GM18519 (cell line): ENCODE results near the gene PAOX.
A peak's percentile ranks its signal among the peaks of the same experiment; 100 is the strongest.
"Not testable (repeated sequence)": the region's sequence is repeated elsewhere in the genome, so short reads cannot be mapped to it uniquely, and the experiment has no call there.

ENCODE experiments used
- ATAC-seq: cut with Tn5 transposase; IDR thresholded peaks from one replicate; pipeline ENCODE4 v1.9.1; 2021; ENCODE audit warnings: mild to moderate bottlenecking, moderate library complexity; ENCODE audit not compliant: unreplicated experiment, low FRiP score

PAOX gene

DNA sequence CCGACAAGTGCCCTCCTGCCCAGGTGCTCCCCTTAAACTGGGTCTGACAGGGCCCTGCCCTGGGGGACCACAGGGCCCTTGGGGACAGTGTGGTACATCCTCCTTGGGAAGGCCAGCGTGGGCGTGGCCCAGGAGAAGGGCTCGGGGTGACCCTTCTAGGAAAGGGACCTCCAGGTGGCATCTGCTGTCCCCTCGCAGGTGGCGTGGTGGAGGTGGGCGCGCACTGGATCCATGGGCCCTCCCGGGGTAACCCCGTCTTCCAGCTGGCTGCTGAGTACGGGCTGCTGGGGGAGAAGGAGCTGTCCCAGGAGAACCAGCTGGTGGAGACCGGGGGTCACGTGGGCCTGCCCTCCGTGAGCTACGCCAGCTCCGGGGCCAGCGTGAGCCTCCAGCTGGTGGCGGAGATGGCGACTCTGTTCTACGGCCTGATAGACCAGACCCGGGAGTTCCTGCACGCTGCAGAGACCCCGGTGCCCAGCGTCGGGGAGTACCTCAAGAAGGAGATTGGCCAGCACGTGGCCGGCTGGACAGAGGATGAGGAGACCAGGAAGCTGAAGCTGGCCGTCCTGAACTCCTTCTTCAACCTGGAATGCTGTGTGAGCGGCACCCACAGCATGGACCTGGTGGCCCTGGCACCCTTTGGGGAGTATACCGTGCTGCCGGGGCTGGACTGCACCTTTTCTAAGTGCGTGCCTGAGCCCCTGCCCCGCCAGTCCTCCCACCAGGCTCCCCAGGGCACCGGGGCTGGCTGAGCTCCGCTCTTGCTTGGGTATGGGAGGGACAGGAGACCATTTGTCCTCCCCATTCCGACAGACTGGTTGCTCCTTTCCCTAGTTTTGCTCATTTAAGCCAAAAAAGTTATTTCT, 972 bp downstream of the PAOX start:
- no peak for ATAC-seq

DNA sequence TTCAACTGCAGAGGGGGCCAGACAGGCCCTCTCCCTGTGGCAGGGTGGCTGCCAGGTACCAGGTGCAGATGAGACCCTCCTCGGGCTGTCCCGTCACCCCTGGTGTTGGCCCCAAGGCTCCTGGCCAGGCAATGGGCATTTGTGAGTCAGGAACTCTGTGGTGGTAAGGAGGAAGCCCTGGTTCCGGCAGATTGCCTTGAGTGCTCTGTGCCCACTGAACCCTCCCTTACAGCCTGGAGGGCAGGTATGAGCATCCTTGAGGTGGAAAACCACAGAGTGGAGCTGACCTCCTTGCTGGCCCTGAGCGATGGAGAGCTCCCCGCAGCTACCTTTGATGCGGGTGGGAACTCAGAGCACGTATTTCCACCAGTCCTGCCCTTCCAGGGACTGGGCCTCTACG, 2.0 kb downstream of the PAOX start:
- no peak for ATAC-seq

DNA sequence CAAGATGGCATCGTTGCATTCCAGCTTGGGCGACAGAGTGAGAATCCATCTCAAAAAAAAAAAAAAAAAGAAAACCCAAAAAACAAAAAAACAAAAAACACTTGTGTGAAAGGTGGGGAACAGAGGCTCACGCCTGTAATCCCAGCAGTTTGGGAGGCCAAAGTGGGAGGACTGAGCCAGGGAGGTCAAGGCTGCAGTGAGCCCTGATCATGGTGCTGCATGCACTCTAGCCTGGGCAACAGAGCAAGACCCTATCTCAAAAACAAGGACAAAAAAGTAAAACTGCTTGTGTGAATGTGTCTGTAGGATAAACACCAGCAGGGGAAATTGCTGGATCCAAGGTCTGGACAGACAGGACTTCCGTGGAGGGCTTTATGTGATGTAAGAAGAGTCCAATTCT, 4.5 kb downstream of the PAOX start:
- ATAC-seq: no peak

DNA sequence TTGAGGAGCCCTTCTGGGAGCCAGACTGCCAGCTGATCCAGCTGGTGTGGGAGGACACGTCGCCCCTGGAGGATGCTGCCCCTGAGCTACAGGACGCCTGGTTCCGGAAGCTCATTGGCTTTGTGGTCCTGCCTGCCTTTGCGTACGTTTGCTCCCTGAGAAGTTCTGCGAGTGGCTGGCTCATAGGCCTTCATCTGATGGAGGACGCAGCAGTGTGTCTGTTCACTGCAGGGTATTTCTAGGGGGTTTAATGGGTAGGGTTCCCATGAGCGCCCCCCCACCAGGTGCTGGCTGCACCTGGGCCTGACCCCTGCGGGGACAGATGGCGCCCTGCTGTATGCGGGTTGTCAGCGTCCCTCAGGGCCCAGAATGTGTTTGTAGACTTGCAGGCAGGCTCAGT, 5.0 kb downstream of the PAOX start:
- no peak for ATAC-seq

DNA sequence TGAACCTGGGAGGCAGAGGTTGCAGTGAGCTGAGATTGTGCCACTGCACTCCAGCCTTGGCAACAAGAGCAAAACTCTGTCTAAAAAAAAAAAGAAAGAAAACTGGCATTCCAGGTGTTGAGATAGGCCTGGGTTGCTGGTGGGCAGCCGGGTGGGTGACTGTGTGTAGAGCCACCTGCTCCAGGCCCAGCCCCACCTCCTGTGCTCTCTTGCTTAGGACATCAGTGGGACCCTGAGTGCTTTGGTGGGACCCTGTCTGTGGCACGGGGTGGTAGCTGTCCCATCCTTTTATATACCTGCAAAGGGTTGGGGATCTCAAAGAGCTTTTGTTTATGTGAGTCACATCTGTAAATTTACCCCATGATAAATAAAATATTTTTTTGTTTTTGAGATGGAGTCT, 6.2 kb downstream of the PAOX start:
- no peak for ATAC-seq

DNA sequence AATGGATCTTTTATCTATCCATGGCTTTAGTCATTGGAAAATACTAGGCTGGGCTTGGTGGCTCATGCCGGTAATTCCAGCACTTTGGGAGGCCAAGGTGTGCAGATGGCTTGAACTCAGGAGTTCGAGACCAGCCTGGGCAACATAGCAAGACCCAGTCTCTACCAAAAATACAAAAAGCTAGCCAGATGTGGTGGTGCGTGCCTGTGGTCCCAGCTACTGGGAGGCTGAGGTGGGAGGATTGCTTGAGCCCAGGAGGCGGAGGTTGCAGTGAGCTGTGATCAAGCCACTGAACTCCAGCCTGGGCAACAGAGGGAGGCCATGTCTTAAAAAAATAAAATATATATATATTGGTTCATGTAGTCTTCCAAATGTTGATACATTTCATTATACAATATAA, 7.9 kb downstream of the PAOX start:
- ATAC-seq: not testable (repeated sequence)

DNA sequence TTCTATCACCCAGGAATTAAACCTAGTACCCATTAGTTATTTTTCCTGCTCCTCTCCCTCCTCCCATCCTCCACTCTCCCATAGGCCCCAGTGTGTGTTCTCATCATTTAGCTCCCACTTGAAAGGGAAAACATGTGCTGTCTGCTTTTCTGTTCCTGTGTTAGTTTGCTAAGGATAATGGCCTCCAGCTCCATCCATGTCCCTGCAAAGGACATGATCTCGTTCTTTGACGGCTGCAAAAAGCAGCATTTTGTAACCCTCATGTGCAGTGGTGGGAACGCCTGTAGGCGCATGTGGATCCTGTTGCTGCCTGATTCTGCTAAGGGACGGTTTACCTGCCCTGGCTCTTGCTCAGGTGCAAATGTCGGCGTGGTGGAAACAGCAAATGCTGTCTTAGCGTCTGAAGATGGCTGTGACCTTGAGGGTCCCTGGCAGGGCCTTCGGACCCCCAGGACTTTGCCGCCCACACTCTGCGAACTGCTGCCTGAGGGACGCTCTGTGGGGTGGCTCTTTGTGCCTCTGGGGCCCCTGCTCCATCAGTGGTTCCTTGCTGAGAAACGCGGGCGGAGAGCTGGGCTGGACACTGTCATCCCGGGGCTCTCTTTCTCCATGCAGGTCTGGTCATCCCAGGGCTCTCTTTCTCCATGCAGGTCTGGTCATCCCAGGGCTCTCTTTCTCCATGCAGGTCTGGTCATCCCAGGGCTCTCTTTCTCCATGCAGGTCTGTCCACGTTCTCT, 9.3 kb downstream of the PAOX start:
- no peak for ATAC-seq

DNA sequence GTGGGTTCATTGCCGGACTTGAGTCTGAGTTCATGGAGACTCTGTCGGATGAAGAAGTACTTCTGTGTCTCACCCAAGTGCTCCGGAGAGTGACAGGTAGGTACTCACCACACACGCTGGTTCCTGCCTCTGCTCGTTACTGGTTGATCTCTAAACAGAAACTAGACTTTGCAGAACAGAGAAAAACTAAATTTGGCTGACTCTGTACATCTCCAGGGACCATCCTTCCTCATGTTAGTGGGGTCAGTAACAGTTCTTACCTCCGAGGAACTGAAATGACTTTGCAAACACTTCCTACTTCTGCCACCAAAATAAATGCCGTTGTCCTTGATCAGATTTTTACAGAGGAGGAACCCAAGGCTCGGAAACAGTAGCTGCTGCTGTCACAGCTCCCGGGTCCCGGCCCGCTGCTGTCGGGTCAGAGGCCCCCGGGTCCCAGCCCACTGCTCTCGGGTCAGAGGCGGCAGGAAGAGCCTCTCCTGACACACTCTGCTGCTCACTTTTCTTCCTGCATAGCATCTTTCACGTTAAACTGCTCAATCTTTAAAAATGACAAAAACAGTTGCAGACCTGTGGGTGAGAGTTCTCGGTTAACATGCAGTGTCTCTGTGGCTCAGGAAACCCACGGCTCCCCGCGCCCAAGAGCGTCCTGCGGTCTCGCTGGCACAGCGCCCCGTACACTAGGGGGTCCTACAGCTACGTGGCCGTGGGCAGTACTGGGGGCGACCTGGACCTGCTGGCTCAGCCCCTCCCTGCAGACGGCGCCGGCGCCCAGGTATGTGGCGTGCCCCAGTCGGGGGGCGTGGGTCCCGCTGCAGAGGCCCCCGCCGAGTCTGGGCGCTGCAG, 10.1 kb downstream of the PAOX start:
- peak; percentile 80 for ATAC-seq

DNA sequence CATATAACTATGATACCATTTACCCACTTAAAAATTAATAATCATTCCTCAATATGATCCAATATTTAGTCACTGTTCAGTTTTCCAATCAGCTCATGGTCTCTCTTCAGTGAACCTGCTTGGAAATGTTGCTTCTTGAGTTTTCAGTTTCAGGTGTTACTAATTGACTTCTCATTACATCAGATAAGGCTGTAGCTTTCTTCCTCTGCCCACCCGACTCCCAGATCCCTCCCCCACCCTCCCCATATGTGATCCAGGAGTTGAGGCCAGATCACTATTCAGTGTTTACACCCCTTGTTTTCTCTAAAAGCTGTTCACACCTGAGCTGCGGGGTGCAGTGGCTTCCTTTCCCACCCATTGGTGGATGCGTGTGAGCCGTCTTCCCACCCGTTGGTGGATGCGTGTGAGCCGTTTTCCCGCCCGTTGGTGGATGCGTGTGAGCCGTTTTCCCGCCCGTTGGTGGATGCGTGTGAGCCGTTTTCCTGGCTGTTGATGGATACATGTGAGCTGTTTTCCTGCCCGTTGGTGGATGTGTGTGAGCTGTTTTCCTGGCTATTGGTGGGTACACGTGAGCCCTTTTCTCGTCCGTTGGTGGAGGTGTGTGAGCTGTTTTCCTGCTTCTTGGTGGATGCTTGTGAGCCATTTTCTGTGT, 11.7 kb downstream of the PAOX start:
- no peak for ATAC-seq

DNA sequence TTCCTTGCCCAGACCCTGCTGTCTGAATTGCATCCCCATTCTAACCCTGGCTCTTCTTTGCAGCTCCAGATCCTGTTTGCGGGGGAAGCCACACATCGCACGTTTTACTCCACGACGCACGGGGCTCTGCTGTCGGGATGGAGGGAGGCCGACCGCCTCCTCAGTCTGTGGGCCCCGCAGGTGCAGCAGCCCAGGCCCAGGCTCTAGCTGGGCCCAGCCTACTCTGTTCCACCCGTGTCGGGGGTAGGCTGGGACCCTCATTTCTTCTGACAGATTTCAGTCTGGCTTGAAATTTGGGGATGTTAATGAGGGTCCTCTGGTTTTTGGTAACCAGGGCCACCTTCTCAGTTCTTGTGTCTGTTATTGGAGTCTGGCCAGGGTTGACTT, 12.2 kb downstream of the PAOX start:
- no peak for ATAC-seq

DNA sequence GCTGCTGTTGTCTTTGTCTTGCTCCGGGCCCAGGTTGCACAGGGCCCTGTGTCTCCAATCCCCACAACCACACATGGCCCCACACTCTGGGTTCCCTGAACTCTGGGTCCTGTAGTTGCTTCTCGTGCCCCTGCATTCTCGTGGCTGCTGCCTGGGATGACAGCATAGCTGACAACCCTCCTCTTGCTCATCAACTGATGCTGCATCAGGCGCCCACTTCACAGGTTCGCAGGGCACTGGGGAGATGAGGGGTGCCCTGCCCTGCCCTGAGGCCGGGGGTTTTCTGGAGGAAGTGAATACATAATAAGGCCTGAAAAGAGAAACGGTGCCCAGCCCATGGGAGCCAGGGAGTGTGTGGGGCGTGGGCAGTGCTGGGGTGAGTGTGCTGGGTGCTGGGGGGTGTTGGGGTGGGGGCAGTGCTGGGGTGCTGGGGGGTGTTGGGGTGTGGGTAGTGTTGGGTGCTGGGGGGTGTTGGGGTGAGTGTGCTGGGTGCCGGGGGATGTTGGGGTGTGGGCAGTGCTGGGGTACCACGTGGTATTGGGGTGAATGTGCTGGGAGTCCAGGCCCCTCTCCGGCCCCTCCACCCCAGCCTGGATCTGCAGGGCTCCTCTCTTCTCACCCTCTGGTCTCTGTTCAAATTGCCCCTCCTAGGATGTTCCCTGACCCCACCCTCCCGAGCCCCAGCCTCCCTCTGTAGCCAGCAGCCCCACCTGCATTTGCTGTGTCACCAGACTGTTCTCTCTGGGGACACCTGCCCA, 12.9 kb downstream of the PAOX start:
- no peak for ATAC-seq

DNA sequence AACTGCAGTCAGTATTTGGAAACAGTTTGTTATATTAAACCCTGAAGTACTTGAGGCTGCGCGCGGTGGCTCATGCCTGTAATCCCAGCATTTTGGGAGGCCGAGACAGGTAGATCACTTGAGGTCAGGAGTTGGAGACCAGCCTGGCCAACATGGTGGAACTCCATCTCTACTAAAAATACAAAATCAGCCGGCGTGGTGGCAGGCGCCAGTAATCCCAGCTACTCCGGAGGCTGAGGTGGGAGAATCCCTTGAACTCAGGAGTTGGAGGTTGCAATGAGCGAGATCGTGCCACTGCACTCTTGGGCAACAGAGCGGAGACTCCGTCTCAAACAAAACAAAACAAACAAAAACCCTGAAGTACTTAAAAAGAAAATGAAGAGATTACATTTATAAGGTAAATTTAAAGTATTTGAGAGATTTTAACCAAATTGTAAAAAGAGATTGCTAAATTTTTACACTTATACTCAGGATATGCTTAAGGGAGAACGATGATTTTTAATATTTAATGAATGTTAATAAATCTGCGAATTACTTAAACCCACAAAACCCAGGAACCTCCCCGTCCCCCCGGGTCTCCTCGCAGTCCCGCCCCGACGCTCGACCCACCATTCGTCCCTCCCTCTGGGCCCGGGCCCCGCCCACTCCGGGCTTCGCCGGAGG, 14.5 kb downstream of the PAOX start:
- ATAC-seq: no peak

DNA sequence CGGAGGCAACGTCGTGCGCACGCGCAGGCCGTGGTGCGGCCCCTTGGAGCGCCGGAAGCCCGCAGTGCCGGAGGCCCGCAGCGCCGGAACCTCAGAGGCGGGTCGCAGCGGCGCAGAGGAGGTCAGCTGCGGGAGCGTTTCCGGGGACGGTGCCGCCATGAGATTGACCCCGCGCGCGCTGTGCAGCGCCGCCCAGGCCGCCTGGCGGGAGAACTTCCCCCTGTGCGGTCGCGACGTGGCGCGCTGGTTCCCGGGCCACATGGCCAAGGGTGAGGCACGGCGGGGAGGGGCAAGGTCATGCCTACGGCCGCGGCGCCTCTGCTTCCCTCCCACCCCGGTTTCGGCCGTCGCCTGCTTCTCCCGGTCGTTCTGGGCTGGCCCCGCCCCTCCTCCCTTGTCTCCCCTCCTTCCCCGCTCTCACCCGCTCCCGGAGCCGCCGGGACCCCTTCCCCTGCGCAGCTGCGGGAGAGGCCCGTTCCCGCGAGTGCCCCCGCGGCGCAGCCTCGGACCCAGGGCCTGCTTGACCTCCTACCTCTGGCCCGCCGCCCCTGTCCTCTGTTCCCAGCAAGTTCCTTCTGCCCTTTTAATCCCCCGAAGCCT, 15.1 kb downstream of the PAOX start, which contains the start of gene MTG1:
MTG1 (plus strand) TSS at position 94 of the 600 bp plus-strand sequence; CDS start at position 158, 64 bp downstream.
- peak; percentile 48 for ATAC-seq

DNA sequence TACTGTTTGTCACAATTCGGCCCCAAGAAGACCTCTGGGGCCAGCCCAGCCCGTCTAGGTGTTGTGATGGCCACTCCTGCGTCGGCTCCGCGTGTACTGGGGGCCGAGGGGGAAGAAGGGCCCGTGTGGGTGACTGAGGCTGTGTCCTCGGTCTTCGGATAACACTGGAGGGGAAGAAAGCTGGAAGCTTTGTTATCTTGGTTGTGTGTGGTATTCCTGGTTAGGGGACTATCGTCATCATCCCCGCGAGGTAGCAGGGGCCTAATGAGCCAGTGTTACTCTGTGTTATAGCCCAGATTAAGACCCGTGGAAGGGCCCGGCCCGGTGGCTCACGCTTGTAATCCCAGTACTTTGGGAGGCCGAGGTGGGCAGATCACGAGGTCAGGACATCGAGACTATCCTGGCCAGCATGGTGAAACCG, 15.7 kb downstream of the PAOX start:
- ATAC-seq: no peak

DNA sequence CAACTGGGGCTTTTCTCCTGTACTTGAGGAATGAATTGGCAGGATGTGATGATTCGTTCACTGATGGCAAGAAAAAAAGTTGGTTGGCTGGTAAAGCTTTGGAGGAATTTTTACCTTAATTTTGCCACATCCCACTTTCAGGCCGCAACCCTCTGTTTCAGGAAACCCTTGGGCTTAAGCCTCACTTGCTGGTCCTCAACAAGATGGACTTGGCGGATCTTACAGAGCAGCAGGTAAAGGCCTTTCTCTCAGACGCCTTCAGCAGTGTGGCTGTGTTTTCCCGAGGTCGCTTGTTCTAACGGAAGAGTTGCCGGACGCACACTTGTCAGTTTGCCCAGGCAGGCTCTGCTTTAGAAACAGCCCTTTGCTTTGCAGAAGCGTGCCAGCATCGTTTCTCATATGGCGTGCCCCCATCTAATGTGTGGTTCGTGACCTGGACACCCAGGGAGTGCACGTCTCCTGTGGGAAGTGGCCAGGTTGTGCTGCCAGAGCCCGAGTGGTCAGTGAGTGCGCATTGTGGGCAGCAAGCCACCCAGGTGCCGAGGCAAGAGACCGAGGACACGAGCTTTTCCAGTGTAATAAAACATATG, 17.1 kb downstream of the PAOX start:
- ATAC-seq: no peak

DNA sequence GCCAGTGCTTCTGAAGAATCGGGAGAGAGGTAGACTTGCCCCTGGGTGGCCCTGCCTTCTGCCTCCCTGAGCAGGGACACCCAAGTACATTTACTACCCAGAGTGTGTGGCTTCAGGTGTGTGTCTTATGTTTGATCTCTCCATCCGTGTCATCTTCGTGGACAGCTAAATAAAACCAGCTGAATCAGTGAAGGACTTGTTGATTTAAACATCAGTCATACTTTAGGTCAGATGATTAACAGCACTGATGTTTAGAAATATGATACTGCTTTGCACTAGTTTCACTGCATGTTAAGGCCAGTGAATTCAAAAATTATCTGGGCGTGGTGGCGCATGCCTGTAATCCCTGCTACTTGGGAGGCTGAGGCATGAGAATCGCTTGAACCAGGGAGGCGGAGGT, 18.9 kb downstream of the PAOX start:
- no peak for ATAC-seq

DNA sequence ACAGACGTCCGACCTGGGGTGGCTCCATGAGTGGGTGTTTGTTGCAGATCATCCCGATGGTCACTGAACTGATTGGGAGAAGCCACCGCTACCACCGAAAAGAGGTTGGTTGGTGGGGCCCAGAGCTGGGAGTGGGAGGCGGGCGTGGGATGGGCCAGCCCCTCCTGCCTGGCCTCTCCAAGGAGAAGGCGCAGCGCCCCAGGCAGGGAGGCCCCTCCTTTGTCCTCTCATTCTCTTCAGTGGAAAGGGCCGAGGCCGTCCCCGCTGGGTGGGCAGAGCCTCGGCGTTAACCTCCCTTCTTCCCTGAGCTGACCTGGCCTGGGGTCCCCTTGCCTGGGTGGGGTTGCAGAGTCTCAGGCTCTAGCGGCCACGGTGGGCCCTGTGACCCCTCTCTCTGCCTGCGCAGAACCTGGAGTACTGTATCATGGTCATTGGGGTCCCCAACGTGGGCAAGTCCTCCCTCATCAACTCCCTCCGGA, 20.1 kb downstream of the PAOX start:
- ATAC-seq: no peak
